Brain microvascular endothelial cell (primary cell): Measurements from ENCODE around the gene ATP23.
A peak's percentile ranks its signal among the peaks of the same experiment; 100 is the strongest.

Experiments used
- DNase-seq: peaks from one replicate; pipeline ENCODE4 v3.0.0-alpha.2; 2020
- H3K27ac ChIP-seq: fragments of 250-450 bp; sonication (Bioruptor Pico); 2 replicates; pipeline ENCODE4 v1.5.1; 2020; ENCODE audit warnings: mild to moderate bottlenecking, moderate library complexity
- H3K27me3 ChIP-seq: fragments of 250-450 bp; sonication (Bioruptor Pico); replicated peaks from 2 replicates; pipeline ENCODE4 v1.5.1; 2020; ENCODE audit warnings: mild to moderate bottlenecking
- H3K36me3 ChIP-seq: fragments of 250-450 bp; sonication (Bioruptor Pico); replicated peaks from 2 replicates; pipeline ENCODE4 v1.5.1; 2020; ENCODE audit warnings: mild to moderate bottlenecking
- H3K4me3 ChIP-seq: 2 replicates; pipeline ENCODE4 v1.5.1; 2011; ENCODE audit warnings: low read depth, mild to moderate bottlenecking, control low read depth, low read length, moderate library complexity
- CTCF ChIP-seq: IDR thresholded peaks from 2 replicates; pipeline ENCODE4 v1.5.1; 2011; ENCODE audit warnings: low read depth, mild to moderate bottlenecking, moderate library complexity, low read length, control low read depth, inconsistent platforms; ENCODE audit errors: missing control alignments
- in situ Hi-C: cut with HindIII; loops from 2 replicates; pipeline ENCODE4 v1.10.0; 2017; ENCODE audit warnings: low sequenced_read_pairs, low pct_ligation_motif_present

Gene ATP23

GRCh38 chr12:57927086-57927485 lies 14.3 kb upstream of the ATP23 start:
- DNase-seq = no peak
- Histone ChIP-seq H3K27me3 (no peaks in the 10 kb centered on the region), H3K4me3 (no peak overlapping the region), H3K27ac (no peak overlapping the region), H3K36me3 (no peaks in the 10 kb centered on the region)
- in situ Hi-C loops = no loop called here
- TF ChIP-seq CTCF = no peak

- TF ChIP-seq CTCF = no peak
- H3K4me3 ChIP-seq = no peak overlapping the region
- no peaks in the 10 kb centered on the region for H3K36me3 ChIP-seq
- no peak overlapping the region for H3K27ac ChIP-seq
- no peaks in the 10 kb centered on the region for H3K27me3 ChIP-seq
- in situ Hi-C loops = no loop called here
- DNase-seq = no peak
These were observed 12.1 kb upstream of the ATP23 start for GRCh38 chr12:57929092-57929830.

- H3K27me3 ChIP-seq = no peaks in the 10 kb centered on the region
- no peak for DNase-seq
- no peak overlapping the region for H3K27ac ChIP-seq
- no peaks in the 10 kb centered on the region for H3K36me3 ChIP-seq
- in situ Hi-C loops = no loop called here
- no peak overlapping the region for H3K4me3 ChIP-seq
- TF ChIP-seq CTCF = no peak
These were observed 6.5 kb upstream of the ATP23 start for GRCh38 chr12:57934819-57935218.

- H3K4me3 ChIP-seq = peak overlapping the region; percentile 71
- no peak for DNase-seq
- no peak for TF ChIP-seq CTCF
- H3K27me3 ChIP-seq = no peaks in the 10 kb centered on the region
- no peaks in the 10 kb centered on the region for H3K36me3 ChIP-seq
- in situ Hi-C loops = no loop called here
- H3K27ac ChIP-seq = peak overlapping the region; percentile 78
These were observed 6.0 kb upstream of the ATP23 start for GRCh38 chr12:57935331-57935730.

- no peaks in the 10 kb centered on the region for H3K36me3 ChIP-seq
- H3K27ac ChIP-seq = peak overlapping the region; percentile 78
- in situ Hi-C loops = no loop called here
- H3K27me3 ChIP-seq = no peaks in the 10 kb centered on the region
- peak overlapping the region; percentile 71 for H3K4me3 ChIP-seq
- peak; percentile 92 for DNase-seq
- TF ChIP-seq CTCF = no peak
These were observed 5.4 kb upstream of the ATP23 start for GRCh38 chr12:57935839-57936512.
